ENCODE results near the gene DGKD.

- TF ChIP-seq GATA2 (IDR thresholded peaks at IDR 0.05; ENCODE audit: low read depth, low read length), result no peak
- no peak for TF ChIP-seq GATA3 (IDR thresholded peaks at IDR 0.05; ENCODE audit: low read depth, low read length)
Measured at GRCh38 chr2:233429175-233429897, 75.0 kb downstream of the DGKD start.

Measured in SH-SY5Y (cell line).